HG02571 (cell line): Measurements from ENCODE around the gene NOTCH1.
"Not testable (repeated sequence)": the region's sequence is repeated elsewhere in the genome, so short reads cannot be mapped to it uniquely, and the experiment has no call there.

Source experiments
- ATAC-seq: cut with Tn5 transposase; IDR thresholded peaks from one replicate; pipeline ENCODE4 v1.9.1; 2021; ENCODE audit warnings: mild to moderate bottlenecking, moderate library complexity; ENCODE audit not compliant: unreplicated experiment

NOTCH1 gene

GRCh38 chr9:136565086-136565714 is 19.4 kb upstream of the NOTCH1 start:
- ATAC-seq: no peak

GRCh38 chr9:136564379-136564988 is 18.6 kb upstream of the NOTCH1 start:
- ATAC-seq: no peak

DNA sequence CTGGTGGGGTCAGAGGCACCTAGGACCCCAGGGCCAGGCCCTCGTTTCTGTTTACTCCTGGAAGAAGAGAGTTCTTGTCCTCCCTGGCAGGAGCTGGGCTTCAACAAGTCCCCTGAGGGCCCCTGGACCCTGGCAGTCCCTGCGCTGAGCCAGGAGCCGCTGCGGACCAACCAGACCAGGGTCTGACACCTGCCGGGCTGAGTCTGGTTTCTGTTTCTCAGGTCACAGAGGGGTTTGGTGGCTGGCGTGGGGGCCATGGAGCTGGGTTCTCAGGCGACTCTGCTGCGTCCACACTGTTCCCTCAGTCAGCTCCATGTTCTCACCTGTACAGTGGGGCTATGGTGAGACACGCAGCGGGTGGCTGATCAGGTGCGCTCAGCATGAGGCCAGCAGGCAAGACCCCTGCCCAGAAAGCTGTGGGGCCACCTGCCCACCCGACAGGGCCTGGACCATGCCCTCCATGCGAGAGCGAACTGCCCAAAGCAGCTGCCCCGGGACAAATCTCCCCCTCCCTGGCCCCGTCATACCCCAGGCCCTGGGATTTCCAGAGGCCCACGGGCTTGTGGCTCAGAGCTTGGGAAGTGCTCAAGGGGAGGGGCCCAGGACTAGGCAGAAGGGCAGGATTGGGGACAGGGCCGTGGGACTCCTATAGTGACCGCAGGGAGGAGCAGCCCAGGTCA is 17.9 kb upstream of the NOTCH1 start:
- ATAC-seq: no peak

- ATAC-seq: no peak
These were observed 17.1 kb upstream of the NOTCH1 start for GRCh38 chr9:136562746-136563495.

DNA sequence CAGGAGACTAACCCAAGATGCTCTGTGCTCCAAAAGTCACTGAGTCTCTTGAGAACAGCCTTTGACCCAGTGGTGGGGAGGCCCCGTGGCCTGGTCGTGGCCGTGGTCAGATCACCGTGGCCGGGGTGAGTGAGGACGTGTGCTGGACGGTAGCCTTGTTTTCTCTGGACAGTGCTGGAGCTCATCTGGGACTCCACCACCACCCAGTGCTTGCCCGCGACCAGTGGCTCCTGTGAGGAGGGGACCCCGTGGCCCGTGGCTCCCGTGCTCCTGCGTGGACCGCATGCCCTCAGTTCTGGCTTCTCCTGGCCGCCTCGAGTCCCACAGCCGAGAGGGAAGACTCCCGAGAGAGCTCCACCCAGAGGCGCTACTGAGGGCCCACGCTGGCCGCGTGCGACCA is 15.9 kb upstream of the NOTCH1 start:
- no peak for ATAC-seq

- ATAC-seq: no peak
These were observed 14.7 kb upstream of the NOTCH1 start for GRCh38 chr9:136560586-136560985.

- not testable (repeated sequence) for ATAC-seq
These were observed 13.5 kb upstream of the NOTCH1 start for GRCh38 chr9:136559371-136559770.

GRCh38 chr9:136558846-136559245 is 13.0 kb upstream of the NOTCH1 start:
- ATAC-seq: not testable (repeated sequence)

DNA sequence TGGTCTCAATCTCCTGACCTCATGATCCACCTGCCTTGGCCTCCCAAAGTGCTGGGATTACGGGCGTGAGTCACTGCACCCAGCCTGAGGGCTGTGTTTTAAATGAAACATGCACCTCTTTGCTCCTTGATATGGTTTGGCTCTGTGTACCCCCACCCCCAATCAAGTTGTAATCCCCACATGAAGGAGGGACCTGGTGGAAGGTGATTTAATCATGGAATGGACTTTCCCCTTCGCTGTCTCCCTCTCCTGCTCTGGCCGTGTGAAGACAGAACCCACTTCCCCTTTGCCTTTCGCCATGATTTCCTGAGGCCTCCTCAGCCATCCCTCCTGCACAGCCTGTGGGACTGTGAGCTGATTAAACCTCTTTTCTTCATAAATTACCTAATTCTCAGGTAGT is 12.5 kb upstream of the NOTCH1 start:
- ATAC-seq: no peak

- ATAC-seq: no peak
These were observed 11.2 kb upstream of the NOTCH1 start for GRCh38 chr9:136557036-136557435.

DNA sequence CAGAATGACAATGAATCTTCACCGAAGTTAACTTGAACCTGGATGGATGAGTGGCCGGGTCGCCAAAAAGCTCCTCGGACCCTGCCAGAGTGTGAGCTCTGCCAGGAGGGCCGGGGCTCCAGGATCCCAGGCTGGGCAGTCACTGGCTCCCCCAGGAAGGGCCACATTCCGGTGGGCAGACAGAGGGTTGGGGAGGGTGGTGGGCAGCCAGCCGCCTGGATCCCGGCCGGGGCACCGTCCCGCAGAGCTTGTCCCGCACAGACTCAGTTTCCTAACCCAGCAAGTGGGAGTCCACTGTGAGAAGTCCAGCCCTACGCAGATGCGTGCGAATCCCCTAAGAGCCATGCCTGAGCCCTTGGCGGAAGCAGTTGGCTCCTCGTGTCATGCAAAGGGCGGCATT is 10.3 kb upstream of the NOTCH1 start:
- ATAC-seq: no peak

DNA sequence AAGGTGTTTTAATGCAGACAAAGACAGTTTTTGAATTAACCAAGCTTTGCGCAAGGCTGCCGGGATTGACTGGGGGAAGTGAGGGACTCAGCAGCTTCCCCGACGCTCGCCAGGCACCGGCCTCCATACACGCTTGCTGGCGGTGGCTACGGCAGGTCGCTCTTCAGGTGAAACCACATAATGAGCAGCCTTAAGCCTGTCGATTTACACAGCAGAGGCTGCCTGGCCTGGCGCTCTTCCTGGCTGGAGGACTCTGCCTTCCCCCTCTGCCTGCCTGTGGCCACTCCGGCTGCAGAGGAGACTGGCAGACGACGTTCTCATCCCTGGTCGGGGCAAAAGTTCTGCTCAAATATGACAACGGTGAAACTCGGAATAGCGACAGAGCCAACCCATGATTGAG is 9.0 kb upstream of the NOTCH1 start:
- no peak for ATAC-seq

GRCh38 chr9:136553581-136553980 is 7.7 kb upstream of the NOTCH1 start:
- ATAC-seq: no peak

DNA sequence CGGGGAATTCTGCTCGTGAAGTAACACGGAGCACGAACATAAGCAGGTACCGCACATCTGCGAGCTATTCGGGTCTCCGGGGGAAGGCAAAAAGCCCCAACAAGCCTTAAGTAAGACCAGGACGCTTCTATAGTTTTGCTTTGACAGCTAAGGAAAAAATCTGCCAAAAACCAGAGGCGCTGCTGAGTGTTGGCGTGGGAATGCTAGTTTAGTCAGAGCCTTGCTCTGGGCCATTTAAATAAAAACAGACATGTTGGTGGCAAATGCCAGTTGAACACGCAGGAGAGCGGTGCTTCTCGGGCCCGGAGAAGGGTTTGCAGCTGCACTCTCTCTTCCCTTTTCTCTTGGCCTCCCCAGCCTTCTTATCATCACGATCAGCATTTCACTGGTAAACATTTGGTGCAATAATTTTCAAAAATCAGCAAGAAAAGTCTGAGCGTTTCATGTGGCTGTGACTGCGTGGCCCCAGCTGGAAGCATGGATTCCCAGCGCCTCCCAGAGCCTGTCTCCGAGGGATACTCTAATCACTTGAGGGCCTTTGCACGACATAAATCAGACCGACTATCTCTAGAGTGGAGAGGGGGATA is 6.4 kb upstream of the NOTCH1 start:
- no peak for ATAC-seq

DNA sequence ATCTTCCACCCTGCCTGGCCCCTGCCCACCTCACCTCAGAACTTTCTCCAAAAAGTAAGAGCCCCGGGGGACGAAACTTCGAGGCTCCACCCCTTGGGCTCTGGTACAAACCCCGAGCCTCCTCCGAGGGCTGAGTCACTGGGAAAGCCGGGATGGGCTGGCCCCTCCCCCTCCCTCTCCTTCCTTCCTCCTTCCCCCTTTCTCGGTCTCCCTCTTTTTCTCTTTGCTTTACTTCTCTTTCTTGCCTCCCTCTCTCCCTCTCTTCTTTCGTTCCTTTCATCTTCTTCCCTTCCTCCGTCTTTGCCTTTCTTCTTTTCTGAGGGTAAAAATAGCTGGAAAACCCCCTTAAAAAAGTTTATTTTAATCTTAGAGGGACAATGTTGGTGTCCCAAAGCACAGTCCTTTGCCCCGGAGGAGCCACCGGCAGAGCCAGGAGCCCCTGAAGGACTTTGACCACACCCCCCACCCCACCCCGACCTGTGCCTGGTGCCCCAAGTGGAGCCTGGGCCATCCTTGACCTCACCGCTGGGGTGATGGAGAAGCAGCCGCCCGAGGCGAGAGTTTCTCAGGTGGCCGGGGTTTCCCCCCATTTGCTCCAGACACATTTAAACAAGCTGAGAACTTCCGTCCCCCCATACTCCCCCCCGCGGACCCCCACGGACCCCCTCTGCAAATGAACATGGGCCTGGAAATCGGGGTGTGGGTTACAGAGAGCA is 5.7 kb upstream of the NOTCH1 start:
- ATAC-seq: no peak

GRCh38 chr9:136550439-136551289 is 4.8 kb upstream of the NOTCH1 start:
- ATAC-seq: no peak

GRCh38 chr9:136549010-136549980 is 3.4 kb upstream of the NOTCH1 start:
- no peak for ATAC-seq

DNA sequence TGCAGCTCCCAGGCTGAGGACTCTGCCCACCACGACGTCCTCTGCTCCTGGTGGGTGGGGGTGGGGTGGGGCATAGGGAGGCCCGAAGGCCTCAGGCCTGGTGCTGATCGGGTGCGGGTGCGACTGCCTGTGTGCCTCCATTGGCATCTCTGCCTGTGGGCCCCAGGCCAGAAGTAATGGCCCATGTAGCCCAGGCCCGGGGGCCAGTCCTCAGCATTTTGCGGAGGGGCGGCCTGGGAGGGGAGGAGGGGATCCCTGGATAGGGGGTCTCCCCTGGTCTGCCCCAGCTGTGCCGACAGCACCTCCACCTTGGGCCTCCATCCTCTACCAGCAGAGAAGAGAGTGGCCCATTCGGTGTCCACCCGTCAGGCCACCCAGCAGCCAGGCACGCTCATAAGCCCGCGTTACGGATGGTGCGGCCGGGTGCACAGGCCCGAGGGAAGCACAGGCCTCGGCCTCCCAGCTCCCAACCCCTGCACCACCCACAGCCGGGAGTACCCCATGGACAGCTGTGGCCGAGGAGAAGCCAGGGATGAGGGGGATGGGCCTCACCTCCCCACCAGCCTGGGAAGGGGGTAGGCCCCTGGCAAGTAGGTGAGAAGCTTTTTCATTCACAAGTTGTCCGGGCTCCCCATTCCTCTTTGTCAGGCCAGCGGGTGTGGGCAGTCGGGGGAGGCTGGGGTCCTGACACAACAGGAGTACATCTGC is 1.8 kb upstream of the NOTCH1 start:
- ATAC-seq: no peak
